GM21360 (cell line): ENCODE measurements around the gene SCP2.

Source experiments
- ATAC-seq: cut with Tn5 transposase; IDR thresholded peaks from one replicate; pipeline ENCODE4 v1.9.1; 2021; ENCODE audit warnings: mild to moderate bottlenecking, moderate library complexity; ENCODE audit not compliant: unreplicated experiment

Gene SCP2

DNA sequence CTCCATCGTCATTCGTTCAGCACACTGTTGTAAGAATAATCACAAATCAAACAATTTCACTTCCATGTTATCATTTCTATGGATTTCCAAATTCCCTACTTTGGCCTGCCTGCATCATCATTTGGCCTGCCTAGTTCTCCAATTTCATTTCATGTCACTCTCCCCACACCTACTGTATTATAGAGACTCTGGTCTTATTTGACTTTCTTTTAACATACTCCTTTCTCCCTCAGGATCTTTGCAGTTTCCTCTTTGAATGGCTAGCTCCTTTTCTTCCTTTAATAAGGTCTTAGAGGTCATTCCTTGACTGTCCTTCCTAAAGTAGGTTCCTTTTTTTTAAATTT lies 98.7 kb downstream of the SCP2 start:
- no peak for ATAC-seq

DNA sequence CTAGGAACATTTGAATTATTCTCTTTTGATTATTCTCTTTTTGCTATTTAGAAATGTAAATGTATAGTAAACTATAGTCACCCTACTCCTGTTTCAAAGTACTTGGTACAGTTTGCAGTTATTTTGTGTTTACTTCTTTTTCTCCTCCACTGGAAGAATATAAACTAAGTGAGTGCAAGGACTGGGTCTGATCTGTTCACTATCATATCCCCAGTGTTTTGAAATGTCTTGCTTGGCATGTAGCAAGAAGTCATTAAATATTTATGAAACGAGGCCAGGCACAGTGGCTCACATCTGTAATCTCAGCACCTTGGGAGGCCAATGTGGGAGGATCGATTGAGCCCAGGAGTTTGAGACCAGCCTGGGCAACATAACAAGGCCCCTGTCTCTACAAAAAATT lies 99.2 kb downstream of the SCP2 start:
- no peak for ATAC-seq

DNA sequence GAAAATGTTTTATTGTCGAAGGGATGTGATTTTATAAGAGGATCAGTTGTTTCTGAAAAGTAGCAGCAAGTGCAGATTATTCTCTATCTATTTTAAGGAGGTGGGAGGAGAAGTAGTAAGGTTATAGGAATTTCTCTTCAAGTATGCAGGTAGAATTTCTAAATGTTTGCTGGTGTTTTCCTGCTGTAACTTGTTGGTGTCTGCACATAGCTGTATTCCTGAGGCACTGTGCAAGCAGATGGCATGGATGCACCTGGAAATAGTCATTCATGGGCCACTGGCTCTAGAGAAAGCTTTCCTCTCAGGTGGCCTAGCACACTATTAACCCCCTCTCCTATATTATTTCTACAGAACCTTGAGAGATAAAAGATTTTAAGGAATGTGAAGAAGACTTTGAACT lies 104.7 kb downstream of the SCP2 start:
- ATAC-seq, result no peak

DNA sequence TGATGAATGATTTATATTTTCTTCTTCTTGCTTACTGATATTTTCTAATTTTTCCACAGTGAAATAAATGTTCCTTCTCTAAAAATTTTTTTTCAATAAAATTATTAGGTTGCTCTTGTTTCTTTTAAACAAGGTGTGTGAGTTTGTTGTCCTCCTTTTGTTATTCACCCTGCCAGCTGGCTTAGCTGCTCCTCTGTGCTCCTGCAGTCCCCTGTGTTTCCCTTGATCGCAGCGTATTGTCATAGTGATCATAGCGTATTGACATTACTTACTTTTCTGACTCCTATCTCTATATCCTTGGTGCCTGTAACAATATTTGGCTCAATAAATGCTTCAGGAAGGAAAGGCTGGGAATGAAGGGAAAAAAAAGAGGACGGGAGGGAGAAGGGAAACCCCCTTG lies 110.1 kb downstream of the SCP2 start:
- ATAC-seq, result no peak

DNA sequence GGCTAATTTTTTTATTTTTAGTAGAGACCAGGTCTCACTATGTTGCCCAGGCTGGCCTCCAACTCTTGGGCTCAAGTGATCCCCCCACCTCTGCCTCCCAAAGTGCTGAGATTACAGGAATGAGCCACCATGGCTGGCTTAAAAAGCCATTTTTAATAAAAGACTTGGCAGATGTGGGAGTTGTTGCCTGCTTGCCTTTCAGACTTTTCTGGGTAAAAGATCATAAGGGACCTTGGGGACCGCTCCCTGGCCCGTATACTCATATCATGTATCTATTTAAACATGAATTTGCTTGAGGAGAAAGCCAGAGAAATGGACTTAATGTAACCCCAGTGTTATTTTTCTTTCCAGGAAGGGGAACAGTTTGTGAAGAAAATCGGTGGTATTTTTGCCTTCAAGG lies 111.5 kb downstream of the SCP2 start:
- ATAC-seq, result no peak

DNA sequence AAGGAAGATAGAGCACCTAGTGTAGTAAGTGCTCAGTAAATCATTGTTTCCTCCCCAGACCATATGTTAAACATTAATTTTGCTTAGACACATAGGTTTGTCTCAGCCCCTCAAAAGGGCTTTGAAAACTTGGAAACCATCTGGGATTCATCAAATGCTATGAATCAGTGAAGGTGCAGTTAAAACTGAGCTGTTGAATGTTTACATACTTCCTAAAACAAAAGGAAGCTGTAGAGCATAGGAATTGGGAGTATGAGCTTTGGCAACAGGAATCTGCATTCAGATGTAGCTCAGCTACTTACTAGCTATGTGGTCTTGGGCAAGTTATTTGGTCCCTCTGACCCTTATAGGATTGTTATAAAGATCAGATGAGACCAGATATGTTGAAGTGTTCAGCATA lies 116.2 kb downstream of the SCP2 start:
- ATAC-seq, result no peak

DNA sequence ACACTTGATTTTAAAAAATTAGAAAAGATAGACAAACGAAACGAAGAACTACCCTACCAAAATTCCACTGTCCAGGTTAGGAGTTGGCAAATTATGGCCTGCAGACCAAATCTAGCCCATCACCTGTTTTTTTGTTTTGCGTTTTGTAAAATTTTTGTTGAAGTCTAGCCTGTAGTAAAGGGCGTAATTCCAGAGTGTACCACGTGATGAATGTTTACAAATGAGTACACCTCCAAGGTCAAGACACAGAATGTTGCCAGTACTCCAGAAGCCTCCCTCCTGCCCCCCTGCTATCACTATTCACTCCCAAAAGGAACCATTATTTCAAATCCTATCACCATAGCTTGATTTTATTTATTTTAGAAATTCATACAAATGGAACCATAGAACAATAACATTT lies 117.8 kb downstream of the SCP2 start:
- no peak for ATAC-seq

DNA sequence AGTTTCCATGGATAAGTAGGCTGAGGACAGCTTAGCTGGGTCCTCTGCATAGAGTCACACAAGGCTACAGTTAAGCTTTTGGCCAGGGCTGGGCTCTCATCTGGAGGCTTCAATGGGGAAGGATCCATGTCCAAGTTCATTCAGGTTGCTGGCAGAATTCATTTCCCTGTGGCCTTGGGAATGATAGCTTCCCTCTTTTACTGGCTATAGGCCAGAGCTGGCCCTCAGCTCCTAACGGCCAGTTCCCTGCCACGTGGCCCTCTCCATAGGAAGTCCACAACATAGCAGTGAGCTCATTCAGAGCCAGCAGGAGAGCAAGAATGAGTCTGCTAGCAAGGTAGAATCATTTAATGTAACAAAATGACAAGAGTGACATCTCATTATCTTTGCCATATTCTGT lies 119.9 kb downstream of the SCP2 start:
- ATAC-seq, result no peak

DNA sequence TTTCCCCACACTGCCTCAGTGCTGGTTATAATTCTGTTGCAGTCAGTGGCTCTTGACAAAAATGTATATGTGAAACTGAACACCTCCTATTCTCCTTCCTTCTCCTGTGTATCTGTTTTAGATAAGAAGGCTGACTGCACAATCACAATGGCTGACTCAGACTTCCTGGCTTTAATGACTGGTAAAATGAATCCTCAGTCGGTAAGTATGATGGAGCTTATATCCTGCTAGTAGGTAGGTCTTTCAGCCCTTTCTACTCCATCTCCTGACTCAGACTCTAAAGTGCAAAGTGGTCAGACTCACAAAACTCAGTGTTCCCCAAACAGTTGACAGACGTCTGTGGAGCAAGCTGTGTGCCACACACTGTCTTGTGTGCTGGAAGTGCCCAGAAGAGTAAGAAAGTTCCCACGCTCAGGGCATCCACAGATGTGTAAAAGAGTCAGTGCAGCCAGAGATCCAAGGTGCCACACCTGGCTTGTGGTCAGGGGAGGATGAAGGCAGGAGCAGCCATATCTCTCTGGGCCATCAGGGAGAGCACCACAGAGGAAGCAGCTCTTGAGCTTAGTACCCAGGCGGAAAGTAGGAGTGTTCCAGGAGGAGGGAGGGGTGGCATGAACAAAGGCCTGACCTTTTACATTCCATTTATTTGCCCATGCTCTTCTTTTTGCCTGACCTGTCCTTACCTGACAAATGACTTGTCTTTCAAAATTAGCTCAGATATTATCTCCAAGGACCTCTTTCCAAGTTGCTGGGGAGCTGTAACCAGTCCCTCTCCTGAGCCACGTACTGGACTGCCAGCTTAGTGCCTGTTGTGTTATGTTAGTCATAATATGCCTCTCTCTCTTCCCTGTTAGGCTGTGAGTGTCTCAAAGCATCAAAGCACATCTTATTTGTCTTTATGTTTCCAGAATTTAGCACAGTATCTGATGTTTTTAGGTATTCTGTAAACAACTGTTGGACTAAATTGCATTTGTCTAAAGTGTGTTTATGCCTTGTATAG lies 121.0 kb downstream of the SCP2 start:
- ATAC-seq, result no peak

DNA sequence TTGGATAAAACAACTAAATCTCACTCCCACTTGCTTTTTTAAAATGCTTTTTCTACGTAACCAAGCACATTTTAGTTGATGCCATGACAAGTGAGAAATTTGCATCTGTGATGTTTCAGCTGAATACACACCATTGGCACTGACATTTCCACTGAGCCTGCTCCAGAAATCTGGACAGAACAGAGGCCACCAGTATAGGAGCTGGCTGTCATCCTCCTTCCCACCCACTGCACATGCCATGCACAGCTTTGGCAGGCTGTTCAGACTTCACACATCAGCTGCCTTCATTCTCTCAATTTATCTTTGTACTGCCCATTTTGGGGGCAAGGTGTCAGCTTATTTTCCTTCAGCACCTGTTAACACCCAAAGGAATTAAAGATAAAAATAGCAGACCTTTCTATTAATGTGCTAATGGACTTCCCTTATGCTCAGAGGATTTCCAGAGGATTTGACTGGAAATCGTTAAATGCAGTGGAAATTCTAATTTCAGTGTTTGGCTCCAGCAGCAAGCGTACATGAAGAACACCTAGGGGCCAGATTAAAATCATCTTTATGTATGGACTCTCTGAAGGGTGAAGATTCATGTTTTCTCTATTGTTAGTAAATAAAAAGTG lies 122.0 kb downstream of the SCP2 start:
- ATAC-seq, result no peak

DNA sequence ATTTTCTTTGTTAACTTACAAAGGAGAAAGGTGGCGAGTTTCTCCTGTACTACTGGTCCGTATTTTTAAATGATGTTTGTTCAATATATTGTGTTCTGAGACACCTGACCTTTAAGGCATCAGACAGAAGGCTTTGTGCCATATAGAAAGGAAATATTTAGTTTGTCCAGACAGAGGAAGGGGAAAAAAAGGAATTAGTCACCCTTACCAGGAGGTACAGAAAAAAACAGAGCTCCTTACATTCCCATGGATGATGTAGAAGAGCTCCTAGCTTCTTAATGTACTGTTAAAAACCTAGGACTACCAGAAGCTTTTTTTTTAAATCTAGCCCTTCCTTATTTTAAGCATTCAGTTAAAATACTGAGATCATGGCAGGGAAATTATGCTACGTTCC lies 122.5 kb downstream of the SCP2 start:
- no peak for ATAC-seq

DNA sequence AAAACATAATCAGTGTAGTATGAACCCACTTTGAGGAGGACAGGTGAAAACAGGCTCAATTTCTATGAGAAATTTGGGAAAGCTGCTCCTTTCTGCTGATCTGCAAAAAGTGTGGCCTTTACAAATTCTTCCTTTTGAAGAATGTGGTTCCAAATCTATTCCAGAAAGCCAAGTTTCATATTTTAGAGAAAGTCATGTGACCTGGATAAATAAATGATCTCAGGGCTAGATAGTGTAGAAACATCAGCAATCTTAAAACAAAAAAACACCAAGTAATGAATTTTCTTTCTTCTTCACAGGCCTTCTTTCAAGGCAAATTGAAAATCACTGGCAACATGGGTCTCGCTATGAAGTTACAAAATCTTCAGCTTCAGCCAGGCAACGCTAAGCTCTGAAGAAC lies 123.2 kb downstream of the SCP2 start:
- ATAC-seq, result no peak

DNA sequence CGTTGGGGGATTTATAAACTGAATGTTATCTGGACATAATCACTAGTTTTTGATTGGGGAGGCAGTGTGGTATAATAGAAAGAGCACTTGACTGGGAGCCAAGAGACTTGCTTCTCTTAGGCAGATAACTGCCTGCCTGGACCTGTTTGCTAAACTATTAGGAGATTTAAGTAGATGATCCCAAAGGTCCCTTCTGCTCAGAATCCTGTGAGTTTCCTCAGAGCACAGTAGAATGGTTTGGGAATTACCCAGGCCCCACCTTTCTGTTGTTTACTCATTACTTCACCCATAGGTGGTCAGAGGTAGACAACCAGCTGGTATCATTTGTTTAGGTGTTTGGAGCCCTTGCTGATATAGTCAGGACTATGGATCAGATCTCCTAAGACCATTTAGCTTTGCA lies 124.6 kb downstream of the SCP2 start:
- no peak for ATAC-seq

DNA sequence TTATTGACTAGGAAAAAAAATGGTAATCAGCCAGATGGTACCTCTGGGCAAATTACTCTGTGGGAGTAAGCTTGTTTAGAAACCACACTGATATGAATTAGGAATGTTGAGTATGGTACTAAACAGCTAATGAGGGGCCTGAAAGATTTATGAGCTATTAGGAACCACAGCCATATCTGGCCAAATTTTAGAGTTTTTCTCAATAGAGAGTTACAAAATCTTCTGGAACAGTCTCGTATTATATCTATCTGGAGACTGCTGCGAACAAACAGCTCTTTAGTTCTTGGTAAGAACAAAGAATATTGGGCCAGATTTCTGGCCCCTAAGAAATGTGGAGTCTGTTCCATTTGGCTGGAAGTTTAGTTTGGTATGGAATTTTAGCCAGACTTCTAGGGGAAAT lies 130.1 kb downstream of the SCP2 start:
- no peak for ATAC-seq

DNA sequence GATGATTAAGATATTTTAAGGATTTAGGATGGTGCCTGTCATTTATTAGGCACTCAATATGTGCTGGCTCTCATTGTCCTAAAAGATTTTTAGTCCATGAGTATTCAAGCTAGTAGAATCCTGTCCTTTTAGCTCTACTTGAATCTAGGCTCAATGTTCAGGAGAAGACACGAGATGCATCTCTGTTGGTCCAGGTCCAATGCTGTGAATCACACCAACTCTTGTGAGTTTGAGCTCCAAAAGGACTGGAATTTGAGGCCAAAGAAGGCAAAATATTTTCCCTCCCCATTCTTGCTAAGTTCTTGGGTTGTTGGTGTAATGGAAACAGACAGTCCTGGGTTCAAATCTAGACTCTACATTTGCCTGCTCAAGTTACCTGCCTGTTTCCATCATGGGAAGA lies 133.5 kb downstream of the SCP2 start:
- no peak for ATAC-seq

DNA sequence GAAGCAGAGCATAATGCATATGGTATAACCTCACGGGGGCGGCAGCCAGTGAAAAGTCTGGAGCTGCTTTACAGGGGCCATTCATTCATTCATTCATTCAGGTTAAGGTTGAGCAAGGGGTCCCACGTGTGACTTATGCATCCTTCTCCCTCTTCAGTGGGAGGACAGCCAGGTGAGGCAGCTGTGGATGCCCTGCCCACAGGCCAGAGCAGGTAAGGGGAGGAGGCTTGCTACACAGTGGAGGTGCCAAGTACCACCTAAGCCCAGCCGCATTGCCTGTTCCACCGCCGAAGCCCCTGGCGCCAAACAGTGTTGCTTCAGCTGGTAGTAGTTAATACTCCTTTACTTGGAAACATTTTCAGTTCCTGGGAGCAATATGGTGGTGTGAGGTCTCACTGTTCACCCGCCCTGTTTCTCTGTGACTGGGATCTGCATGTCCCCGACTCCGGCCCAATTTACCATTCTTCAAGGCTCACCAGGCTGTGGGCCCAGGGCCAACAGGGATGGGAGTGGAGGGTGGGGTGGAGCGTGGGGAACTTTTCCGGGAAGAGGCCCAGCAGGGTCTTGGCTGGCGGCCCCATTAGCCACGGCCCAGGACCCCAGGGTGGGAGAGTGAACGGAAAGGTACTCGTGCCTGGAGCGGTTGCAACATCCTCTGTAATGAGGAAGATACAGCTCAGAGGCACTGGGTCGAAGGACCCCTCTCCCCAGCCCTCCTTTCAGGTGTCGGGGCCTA lies 134.2 kb downstream of the SCP2 start:
- no peak for ATAC-seq

DNA sequence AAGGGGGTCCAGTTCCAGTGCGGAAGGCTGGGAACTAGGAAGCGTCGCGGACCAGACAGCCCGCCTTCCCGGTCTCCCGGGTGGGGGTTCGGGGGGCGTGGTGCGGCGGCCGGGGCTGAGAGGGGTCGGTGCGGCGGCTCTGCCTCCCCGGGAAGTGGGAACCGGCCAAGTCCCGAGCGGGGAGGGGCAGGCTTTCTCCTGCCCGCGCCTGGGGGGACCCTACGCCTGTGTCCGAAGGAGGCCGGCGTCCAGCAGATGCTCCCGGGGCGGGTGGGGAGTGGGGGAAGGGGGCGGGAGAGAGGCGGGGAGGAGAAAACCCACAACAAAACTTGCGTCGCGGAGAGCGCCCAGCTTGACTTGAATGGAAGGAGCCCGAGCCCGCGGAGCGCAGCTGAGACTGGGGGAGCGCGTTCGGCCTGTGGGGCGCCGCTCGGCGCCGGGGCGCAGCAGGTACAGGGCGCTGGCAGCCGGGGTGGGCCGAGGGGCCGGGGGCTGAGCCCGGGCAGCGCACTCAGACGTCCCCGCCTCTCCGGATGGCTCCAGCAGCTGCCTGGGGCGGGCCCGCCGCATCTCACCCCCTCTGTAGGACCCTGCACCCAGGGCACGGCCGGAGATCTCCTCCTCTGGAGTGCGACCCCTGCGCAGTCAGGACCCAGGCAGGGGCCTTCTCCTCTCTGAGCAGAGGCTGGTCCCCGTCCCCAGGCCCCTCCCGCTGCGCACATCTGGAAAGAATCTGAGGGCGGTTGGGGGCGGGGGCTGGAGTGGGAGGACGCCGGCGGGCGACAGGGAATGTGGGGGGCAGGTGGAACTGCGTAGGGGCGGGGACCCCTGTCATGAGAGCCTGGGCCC lies 135.0 kb downstream of the SCP2 start, which contains the start of gene PODN:
PODN (plus strand) TSS at position 355 of the 849 bp plus-strand sequence. CDS start 7,643 bp downstream, outside the sequence.
- ATAC-seq, result no peak

DNA sequence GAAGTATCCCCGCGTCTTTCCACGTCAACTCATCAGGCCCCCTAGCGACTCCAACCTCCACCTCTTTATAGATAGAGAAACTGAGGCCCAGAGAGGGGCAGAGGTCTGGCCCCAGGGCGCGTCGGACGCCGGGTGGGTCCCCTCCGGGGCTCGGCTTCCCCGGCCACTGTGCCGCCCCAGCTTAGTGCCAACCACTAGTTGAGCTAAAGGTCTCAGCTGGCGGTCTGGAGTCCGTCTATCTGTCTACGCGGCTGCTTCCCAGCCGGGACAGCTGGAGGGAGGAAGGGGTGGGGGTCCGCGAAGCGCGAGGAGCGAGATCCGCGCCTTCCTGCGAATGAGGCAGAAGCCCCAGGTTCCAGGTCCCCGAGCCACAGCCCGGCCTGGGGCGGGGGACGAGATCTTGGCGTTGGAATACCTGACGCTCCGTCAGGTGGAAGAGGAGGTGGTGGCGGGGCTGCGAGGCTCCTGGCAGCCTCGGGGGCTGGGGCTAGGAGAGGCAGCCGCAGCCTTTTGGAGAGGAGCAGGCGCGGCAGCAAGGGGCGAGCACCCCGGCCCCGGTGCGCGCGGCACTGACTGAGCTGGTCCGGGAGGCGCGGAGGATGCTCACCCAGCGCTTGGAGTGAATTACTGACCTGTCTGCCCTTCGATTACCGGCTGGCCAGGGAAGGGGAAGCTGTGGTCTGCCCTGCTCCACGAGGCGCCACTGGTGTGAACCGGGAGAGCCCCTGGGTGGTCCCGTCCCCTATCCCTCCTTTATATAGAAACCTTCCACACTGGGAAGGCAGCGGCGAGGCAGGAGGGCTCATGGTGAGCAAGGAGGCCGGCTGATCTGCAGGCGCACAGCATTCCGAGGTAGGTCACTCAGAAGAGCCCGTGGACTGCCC lies 135.9 kb downstream of the SCP2 start:
- ATAC-seq, result no peak

DNA sequence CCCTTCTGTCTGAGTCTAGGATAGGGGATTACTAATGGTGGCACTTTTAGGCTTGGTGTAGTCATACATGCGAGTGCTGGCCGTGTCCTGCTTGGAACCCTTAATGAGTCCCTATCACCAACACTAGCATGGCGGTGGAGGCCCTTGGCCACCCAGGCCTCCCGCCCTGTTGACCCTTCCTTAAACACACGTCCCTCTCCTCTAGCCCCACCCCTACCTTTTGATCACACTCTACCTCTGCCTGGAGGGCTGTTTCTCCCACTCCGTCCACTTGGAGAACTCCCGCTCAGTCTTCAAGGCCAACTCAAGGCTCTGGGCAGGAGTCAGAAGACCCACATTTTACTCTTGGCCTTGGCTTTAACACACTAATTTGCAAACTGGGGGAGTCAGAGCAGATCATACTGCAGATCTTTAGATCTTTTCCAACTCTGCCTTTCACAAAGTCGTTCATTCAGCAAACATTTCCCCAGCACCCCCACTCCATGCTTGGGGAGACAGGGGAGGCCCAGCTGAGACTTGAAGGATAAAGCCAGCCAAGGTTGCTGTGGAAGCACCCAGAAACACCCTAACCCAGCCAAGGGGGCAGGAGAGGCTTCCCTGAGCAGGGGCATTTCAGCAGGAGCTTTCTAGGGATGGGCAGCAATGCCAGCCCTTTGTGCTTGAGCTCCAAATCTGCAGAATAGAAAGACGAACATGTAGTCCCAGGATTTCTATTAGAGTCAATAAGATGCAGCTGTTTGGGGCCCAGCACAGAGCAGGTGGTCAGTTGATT lies 136.9 kb downstream of the SCP2 start:
- ATAC-seq, result no peak
